ENCODE data around the gene HHATL. TPM values are rescaled to one million over a fixed set of nuclear protein-coding genes. Genes with fewer than 3 reads are reported as not detected.

HHATL gene
- total and polyA plus RNA-seq, 2 of the 8 experiments (the other 6 are each of a cell fraction or from before 2014, with no cell fraction given) = 0.18 TPM; not detected in 1

- Histone ChIP-seq H3K18ac (ENCODE audit: extremely low read depth, low read length) (no peak overlapping the region), H3K4ac (replicated peaks; ENCODE audit: insufficient read length, low read depth, low read length) (no peak overlapping the region), H4K20me1 (replicated peaks in 1 of 2; ENCODE audit: control insufficient read depth in 1 of 2, insufficient read depth in 2 of 2, low read length in 2 of 2) (no peaks in the 10 kb centered on the region), H3K4me1 (replicated peaks in 1 of 4; ENCODE audit: control insufficient read depth in 3 of 4, insufficient read depth in 4 of 4, low read length in 3 of 4) (peaks cover 0 to 10% (median 4%) of the 10 kb centered on the region in 4 experiments; a peak in 4 of 7 replicates), H4K5ac (ENCODE audit: insufficient read length, low read depth, low read length) (no peak overlapping the region), H2BK20ac (ENCODE audit: low read length) (no peak overlapping the region), H3K79me1 (ENCODE audit: low read depth, low read length) (no peaks in the 10 kb centered on the region), H2AFZ (ENCODE audit: low read length) (no peak overlapping the region), H3K27ac (ENCODE audit: low read depth, low read length) (no peak overlapping the region), H3K4me2 (ENCODE audit: insufficient read depth in 1 of 2, low read depth in 2 of 2, low read length in 2 of 2) (no peak overlapping the region), H4K91ac (replicated peaks; ENCODE audit: insufficient read length, low read length) (no peak overlapping the region), H2BK120ac (replicated peaks; ENCODE audit: low read depth, low read length) (no peak overlapping the region), H3K56ac (replicated peaks; ENCODE audit: insufficient read length, low read depth, low read length) (no peak overlapping the region), H2BK15ac (ENCODE audit: low read length) (no peak overlapping the region), H3K9me3 (ENCODE audit: insufficient read depth in 2 of 2, low read depth in 1 of 2, low read length in 1 of 2) (no peaks in the 10 kb centered on the region), H2BK5ac (ENCODE audit: low read depth, low read length) (no peak overlapping the region), H3K14ac (ENCODE audit: insufficient read length) (no peak overlapping the region), H3K9ac (replicated peaks in 1 of 4; ENCODE audit: extremely low read depth in 1 of 4, low read depth in 3 of 4, low read length in 3 of 4) (no peak overlapping the region), H3K36me3 (ENCODE audit: control insufficient read depth in 2 of 4, insufficient read depth in 4 of 4, low read length in 3 of 4) (no peaks in the 10 kb centered on the region), H4K8ac (ENCODE audit: extremely low read depth, insufficient read depth, low read length) (no peak overlapping the region), H3K27me3 (replicated peaks in 1 of 4; ENCODE audit: control insufficient read depth in 3 of 4, extremely low read depth in 1 of 4, insufficient read depth in 3 of 4, low read length in 3 of 4) (no peaks in the 10 kb centered on the region), H2AK5ac (ENCODE audit: low read depth, low read length) (no peak overlapping the region), H3K4me3 (ENCODE audit: extremely low read depth in 1 of 4, insufficient read depth in 2 of 4, low read depth in 3 of 4, low read length in 4 of 4) (no peak overlapping the region), H3K23ac (ENCODE audit: insufficient read length) (no peak overlapping the region), H3K23me2 (ENCODE audit: low read depth, low read length) (no peaks in the 10 kb centered on the region), H3K79me2 (ENCODE audit: control insufficient read depth in 1 of 2, insufficient read depth in 2 of 2, low read length in 2 of 2) (no peaks in the 10 kb centered on the region), H2BK12ac (ENCODE audit: low read depth, low read length) (no peak overlapping the region)
- TF ChIP-seq GABPA (IDR thresholded peaks at IDR 0.05; ENCODE audit: borderline replicate concordance, insufficient read depth, low read length) (no peak), NRF1 (IDR thresholded peaks at IDR 0.05; ENCODE audit: low read depth, low read length) (no peak), KDM4A (IDR thresholded peaks at IDR 0.05; ENCODE audit: low read depth, low read length, severe bottlenecking) (no peak), CTBP2 (IDR thresholded peaks at IDR 0.05; ENCODE audit: borderline replicate concordance, insufficient read depth, insufficient read length, low read length) (no peak)
- WGBS, 2 experiments (ENCODE audit: extremely low coverage in 1 of 2, insufficient coverage in 1 of 2, insufficient read length in 1 of 2, insufficient replicate concordance in 2 of 2, low coverage in 1 of 2, low lambda C conversion rate in 2 of 2, missing lambda C conversion rate in 1 of 2) = 88% methylated on average over 7 of the region's 7 CpGs; no CpG with 5 or more reads in 1 of the 2 experiments
- no peak for FAIRE-seq
- no peak for DNase-seq (ENCODE audit: low read depth in 1 of 2, low spot score in 2 of 2)
- ChIA-PET POLR2A (ENCODE audit: partially characterized antibody) (interaction anchor here (1.2 kb wide), 2 partner anchors 24 to 120 kb away, joined by 3 read pairs; partner anchors contain the start of gene HIGD1A), CTCF (ENCODE audit: partially characterized antibody) (interaction anchor here (0.9 to 1.9 kb wide), 6 partner anchors 9 to 65 kb away, joined by 3 to 5 read pairs (median 4); no protein-coding TSS in a partner anchor)
Observed at GRCh38 chr3:42684632-42685362, 17.8 kb downstream of the HHATL start.
